Activated effector memory CD4-positive, alpha-beta T cell treated with anti-CD3 and anti-CD28 coated beads, Interleukin-2, amount 50 U/mL, for 16 hours (primary cell): ENCODE measurements around the gene INSC.

Experiments used
- DNase-seq: peaks from one replicate; pipeline ENCODE4 v3.0.0-alpha.2; 2020

INSC gene

GRCh38 chr11:15190611-15191010 is 75.9 kb downstream of the INSC start:
- DNase-seq, result no peak

GRCh38 chr11:15192005-15192556 is 77.4 kb downstream of the INSC start:
- DNase-seq, result no peak

- no peak for DNase-seq
These were observed 80.1 kb downstream of the INSC start for GRCh38 chr11:15194671-15195415.

- DNase-seq, result no peak
These were observed 80.9 kb downstream of the INSC start for GRCh38 chr11:15195454-15196200.

- DNase-seq, result no peak
These were observed 82.0 kb downstream of the INSC start for GRCh38 chr11:15196704-15197103.

GRCh38 chr11:15197696-15198095 is 83.0 kb downstream of the INSC start:
- no peak for DNase-seq

GRCh38 chr11:15198284-15198683 is 83.6 kb downstream of the INSC start:
- no peak for DNase-seq

GRCh38 chr11:15199693-15200092 is 85.0 kb downstream of the INSC start:
- no peak for DNase-seq

GRCh38 chr11:15200696-15201095 is 86.0 kb downstream of the INSC start:
- no peak for DNase-seq

- no peak for DNase-seq
These were observed 86.9 kb downstream of the INSC start for GRCh38 chr11:15201586-15201985.

- DNase-seq, result no peak
These were observed 87.9 kb downstream of the INSC start for GRCh38 chr11:15202626-15203025.

- DNase-seq, result no peak
These were observed 90.0 kb downstream of the INSC start for GRCh38 chr11:15204711-15205110.

GRCh38 chr11:15206791-15207190 is 92.1 kb downstream of the INSC start:
- DNase-seq, result no peak

- peak; percentile 88 for DNase-seq
These were observed 93.9 kb downstream of the INSC start for GRCh38 chr11:15208378-15209222.

- DNase-seq, result no peak
These were observed 98.2 kb downstream of the INSC start for GRCh38 chr11:15212876-15213275.

GRCh38 chr11:15213471-15214231 is 98.9 kb downstream of the INSC start:
- DNase-seq, result no peak

- DNase-seq, result no peak
These were observed 100.3 kb downstream of the INSC start for GRCh38 chr11:15215005-15215404.

- DNase-seq, result no peak
These were observed 102.0 kb downstream of the INSC start for GRCh38 chr11:15216678-15217077.

GRCh38 chr11:15217416-15217815 is 102.7 kb downstream of the INSC start:
- no peak for DNase-seq

- no peak for DNase-seq
These were observed 108.1 kb downstream of the INSC start for GRCh38 chr11:15222777-15223176.

GRCh38 chr11:15223318-15223717 is 108.6 kb downstream of the INSC start:
- DNase-seq, result no peak

GRCh38 chr11:15224466-15224865 is 109.7 kb downstream of the INSC start:
- DNase-seq, result no peak
